Cardiac septum (tissue), 1 donor: Measurements from ENCODE around the gene PALLD. TPM values are rescaled to one million over a fixed set of nuclear protein-coding genes. Genes with fewer than 3 reads are reported as not detected.
"Not testable (repeated sequence)": the region's sequence is repeated elsewhere in the genome, so short reads cannot be mapped to it uniquely, and the experiment has no call there.

Source experiments
- DNase-seq: peaks from one replicate; pipeline ENCODE4 v3.0.0-alpha.2; 2020; ENCODE audit warnings: low spot score
- intact Hi-C: fragments of 100-400 bp; cut with DNase I; formaldehyde crosslinking; loops from one replicate; pipeline ENCODE4 v1.14.0; 2022
- total RNA-seq: library from RNA; stranded (reverse); fragmentation: NEBNext Ultra II Directional; extraction: Animal tissue kit (Norgen Biotek cat#: 25700); gene quantifications from one replicate; pipeline ENCODE4 v1.2.1, GENCODE V29; 2021
- donor health status: DM: no; HTN: no; CAD: no.

PALLD gene
- total RNA-seq, 1 donor from 2014 or later = 705 TPM

DNA sequence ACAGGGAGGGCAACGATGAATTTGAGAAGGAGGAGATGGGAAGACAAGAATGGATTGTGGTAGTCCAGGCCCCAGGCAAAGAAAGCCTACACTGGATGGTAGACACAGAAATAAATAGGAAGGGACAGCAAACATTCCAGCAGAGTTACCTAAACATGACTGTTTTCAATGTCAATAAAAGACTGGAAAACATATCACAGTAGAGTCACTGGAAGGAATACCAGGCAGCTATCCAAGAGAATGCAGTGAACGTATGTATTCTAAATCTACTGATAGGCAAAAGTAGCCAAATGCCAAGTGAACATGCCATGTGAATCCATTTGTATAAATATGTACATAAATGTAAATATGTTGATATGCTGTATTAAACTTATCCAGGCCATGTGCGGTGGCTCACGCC is 183.0 kb downstream of the PALLD start:
- intact Hi-C loops = no loop called here
- DNase-seq = no peak

DNA sequence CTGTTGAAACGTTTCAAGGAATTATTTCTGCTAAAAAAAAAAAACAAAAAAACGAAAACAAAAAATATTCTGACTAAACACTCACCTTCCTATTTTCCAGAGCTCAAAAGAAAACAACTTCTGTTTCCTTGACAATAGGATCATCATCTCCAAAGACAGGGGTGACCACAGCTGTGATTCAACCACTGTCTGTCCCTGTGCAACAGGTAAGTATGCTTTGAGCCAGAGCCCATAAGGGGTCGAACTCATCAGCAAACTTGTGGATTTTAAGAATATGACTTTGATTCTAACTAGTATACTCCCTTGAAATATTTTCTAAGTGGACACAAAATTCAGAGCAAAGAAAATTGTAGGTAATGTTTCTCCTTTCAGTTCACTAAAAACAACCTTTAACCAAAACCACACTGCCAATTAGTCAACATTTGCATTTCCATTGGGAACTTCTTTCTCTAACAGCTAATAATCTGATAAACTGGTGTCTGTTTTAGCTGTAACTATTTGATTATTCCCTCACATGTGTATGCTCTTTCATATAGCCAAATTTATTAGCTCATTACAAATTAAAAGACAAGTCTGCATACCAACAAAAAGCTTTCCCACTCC is 186.1 kb downstream of the PALLD start:
- DNase-seq = no peak
- intact Hi-C loops = no loop called here

DNA sequence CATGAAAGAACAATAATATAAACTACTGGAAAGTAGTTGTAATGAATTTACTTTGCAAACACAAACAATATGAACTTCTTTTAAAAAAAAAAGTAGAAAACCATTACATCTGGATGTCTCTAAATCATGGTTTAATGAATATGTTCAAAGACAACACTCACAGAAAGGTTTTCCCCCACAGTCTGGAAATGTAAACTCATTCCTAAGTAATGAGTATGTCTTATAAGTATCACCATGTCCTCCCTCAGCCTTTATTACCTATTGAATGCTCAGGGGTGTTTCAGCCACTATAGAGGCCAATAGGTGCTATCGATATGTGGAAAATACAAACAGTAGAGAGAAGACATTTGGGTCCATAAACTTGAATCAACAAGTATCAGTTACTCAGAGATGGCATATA is 186.7 kb downstream of the PALLD start:
- intact Hi-C loops = no loop called here
- no peak for DNase-seq

DNA sequence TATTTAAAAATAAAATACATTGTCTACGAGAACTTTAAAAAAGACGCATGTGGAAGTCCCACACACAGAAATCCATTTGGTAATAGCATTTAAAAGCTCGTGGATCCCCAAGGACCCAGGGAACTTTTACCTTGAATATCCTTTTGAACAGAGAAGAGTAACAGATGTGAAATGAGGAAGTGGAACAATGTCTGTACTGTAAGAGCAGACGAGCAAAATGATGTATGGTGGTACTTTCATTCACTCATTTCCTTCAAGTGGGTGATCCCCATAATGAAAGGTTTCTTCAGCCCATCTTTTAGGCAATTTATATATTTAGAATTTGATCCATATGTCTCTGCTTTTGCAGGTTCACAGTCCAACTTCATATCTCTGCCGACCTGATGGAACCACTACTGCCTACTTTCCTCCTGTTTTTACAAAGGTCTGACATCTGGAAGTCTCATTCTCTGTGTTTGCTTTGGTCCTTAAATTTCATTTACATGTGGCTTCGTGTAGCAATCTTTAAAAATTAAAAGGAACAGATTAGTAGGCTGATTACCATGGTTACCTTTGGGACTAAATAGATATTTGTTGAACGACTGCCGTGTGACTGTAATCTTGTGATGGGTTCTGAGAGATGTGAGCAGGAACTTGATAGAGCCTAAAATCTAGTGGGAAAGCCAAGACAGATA is 188.4 kb downstream of the PALLD start:
- intact Hi-C loops = no loop called here
- no peak for DNase-seq

DNA sequence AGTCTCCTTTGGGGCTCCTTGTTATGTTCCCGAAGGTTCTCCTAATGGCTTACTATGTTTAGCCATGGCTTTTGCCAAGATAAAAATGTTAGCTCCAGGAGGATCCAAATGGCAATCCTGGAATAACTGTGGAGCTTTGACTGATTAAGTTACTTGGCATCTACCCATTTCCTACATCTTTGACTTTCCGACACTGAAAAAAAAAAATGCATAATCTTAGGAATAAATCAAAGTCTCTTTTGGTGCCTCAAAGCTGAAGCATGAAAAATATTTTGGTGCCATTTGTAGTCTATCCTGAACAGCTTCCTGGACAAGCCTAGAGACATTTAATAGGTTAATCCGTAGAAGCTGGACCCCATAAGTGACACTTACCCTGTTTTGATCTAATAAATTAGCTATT is 191.7 kb downstream of the PALLD start:
- DNase-seq = no peak
- intact Hi-C loops = no loop called here

DNA sequence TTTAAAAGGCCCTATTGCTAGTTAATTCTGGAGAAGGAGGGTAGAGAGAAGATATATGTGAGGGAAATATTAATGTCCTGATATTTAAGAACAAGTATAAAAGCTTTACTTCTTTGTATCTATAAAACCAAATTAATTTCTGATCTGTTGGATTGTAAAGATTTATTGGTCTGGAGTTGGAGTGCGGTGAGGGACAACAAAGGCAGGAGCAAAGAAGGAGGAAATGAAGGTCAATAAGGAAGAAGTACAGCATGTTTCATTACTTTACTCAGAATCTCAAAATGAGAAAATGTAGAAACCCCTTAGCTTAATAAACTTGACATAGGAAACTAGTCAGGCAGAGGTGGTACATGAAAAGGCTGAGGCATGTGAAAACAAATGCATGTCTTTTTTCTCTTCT is 192.9 kb downstream of the PALLD start:
- no peak for DNase-seq
- intact Hi-C loops = loop anchor here (10.0 kb wide), 1 partner anchor 505 kb away; no protein-coding TSS in a partner anchor

DNA sequence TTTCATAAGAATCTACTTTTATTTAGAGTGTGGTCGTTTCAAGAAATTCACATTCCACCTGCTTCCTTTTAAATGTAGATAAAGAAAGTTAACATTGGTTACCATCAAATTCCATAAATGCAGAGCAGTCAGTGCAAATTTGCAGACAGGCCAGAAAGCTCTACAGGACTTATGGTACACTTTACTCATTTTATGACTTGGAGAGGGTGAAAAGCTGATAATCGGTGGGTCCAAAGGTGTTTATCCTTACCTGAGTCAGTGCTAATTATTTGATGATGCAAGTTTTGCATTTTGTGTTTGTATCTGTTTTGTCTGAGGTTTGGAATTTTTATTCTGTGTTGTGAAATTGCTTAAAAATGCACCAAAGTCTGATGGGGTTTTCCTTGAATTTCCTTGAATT is 193.3 kb downstream of the PALLD start:
- no peak for DNase-seq
- intact Hi-C loops = loop anchor here (10.0 kb wide), 1 partner anchor 505 kb away; no protein-coding TSS in a partner anchor

DNA sequence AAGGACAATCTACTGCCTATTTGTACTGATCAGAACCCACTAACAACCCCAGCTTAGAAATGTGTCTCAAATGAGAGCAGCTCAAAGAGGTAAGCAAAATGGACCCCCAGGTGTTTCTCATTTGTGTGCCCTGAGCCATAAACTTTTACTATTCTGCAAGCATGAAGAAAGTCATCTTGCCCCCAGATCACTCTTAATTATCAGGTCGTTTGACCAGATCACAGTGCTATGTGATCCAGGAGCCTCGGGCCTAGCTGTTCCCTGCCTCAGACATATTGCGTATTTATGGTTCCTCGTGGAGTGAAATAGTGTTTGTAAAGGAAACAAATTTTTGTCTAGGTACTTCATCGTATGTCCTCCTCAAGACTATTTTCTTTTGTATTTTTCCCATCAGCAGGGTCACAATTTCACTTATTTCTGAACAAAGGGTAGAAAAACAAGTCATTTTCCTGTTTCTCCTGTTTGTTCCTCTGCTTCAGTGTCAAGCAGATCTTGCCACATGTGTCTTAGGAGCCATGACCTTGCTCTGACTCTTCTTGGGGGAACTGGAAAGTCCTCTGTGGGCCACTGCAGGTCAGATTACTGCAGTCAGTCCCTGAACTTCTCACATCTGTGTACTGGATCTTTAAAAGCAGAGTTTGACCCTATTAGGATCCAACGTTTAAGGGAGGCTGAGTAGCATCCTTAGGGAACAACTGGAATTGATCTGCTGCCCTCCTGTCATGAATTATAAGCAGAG is 194.9 kb downstream of the PALLD start:
- intact Hi-C loops = loop anchor here (10.0 kb wide), 1 partner anchor 507 kb away; no protein-coding TSS in a partner anchor
- no peak for DNase-seq

DNA sequence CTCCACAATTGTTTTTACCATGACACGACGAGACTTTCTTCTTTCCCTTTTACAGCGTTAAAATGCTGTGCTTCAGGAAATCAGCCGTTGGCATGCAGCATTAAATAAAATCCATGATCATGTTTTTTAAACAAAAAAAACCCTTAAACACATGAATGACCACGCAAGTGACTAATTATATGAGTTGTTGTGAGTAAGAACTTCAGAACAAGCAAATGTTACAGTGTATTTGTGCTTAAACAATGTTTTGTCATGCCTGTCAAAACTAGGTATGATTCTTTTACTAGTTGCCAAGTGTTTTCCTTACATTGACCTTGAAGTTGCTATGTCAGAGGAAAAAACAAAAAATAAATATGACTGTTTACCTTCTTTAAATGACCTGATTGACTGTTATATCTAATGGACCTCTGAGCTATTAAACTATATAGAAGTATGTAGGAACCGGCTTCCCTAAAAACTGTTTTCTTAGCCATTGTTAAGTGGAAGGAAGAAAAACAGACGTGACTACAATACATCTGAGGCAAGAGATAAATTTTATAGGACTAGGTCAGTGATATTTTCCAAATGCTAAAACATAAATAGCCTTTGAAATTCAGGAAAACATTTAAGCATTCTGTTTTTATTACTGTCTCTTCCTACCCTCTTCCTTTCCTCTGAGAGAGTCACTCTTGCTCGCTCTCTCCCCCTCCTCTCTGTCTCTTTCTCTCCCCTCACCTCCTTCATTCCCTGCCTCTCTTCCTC is 197.1 kb downstream of the PALLD start:
- intact Hi-C loops = loop anchor here (1.0 to 10.0 kb wide), 2 partner anchors 107 to 509 kb away; no protein-coding TSS in a partner anchor
- no peak for DNase-seq

DNA sequence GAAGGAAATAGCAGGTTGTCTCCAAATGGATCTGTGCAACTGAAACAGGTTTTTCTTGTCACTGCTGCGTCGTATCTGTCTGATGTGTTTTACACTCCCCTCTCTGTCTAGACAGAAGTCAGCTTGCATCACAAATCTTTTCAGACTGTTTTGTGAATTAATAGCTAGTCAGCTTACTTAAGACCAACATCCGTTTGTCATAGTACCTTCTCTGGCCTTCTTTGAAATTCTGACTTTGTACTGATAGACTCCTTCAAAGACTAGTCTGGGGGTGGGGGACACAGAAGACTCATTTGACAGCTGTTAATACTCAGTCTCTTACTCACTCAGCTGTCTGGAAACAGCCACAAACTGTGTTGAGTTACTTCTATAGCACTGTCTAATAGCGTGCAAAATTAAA is 197.8 kb downstream of the PALLD start:
- intact Hi-C loops = loop anchor here (1.0 to 10.0 kb wide), 2 partner anchors 107 to 510 kb away; no protein-coding TSS in a partner anchor
- DNase-seq = no peak

DNA sequence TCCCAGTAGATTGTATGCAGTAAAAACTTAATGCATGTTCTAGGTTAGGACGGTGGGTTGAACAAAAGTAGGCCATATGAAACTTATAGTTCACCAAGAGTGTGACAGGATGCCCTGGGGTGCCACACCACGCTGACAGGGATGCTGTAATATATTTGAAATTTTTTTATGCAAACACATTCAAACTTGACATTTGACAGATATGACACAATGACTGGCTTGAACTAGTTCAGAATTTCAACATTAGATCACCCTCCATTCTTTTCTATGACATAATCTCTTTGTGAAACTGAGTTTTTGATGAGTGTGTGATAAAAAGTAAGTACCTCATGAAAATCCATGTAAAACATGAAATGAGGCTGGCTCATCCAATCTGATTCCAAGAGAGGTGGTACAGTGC is 198.4 kb downstream of the PALLD start:
- DNase-seq = no peak
- intact Hi-C loops = loop anchor here (10.0 kb wide), 1 partner anchor 510 kb away; no protein-coding TSS in a partner anchor

DNA sequence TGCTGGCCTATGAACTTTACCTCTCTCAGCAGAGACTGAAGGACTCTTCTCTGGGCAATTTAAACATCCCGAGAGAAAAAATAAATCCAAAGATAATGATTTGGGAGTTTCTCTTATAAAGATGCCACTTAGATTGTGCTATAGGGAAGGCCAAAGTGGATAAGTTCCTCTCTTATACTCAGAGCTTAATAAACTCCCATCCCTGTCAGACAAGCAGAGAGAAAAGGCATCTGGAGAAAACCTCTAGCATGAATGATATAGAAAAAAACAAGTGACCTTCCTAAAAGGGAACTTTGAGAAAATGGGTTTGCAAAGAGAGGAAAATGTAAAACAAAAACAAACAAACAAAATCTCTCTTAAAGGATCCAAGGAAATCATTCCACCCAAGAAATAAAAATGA is 199.4 kb downstream of the PALLD start:
- intact Hi-C loops = loop anchor here (10.0 kb wide), 1 partner anchor 511 kb away; no protein-coding TSS in a partner anchor
- no peak for DNase-seq

DNA sequence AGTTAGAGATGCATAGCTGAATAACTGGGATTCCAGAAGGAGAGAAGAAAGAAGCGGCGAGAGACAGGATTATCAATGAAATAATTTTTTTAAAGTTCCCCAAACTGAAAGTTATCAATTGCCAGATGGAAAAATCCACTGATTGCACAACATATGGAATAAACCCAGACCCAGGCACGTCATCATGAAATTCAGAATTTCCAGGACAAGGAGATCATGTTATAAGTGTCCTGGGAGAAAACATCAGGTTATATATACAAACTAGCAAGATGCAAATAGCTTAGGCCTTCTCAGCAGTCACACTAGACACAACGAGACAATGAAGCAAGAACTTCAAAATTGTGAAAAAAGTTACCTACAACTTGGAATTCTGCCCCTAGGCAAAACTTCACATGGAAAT is 200.0 kb downstream of the PALLD start:
- intact Hi-C loops = loop anchor here (10.0 kb wide), 1 partner anchor 512 kb away; no protein-coding TSS in a partner anchor
- no peak for DNase-seq

DNA sequence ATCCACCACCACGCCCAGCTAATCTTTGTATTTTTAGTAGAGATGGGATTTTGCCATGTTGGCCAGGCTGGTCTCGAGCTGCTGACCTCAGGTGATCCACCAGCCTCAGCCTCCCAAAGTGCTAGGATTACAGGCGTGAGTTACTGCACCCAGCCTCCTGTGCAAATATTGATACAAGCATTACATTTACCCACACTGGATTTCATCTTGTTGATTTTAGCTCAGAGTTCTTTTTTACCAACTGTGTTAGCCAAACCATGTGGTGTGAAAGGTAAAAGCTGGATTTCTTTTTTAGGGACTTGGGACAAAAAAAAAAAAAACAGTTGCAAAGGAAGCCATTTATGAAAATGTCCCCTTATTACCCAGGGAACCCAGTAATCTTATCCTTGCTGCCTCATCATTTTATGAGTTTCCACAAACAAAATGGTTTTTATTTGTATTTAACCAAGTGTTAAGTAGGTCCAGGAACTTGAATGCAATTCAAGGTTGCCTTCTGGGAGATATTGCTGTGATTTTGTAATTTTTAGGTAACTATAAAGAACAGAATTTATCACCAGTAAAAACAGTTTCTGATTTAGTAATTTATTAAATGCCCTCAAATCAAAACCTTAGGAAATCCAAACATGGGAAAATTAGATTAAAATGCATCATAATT is 202.5 kb downstream of the PALLD start:
- no peak for DNase-seq
- intact Hi-C loops = loop anchor here (10.0 kb wide), 1 partner anchor 515 kb away; no protein-coding TSS in a partner anchor

DNA sequence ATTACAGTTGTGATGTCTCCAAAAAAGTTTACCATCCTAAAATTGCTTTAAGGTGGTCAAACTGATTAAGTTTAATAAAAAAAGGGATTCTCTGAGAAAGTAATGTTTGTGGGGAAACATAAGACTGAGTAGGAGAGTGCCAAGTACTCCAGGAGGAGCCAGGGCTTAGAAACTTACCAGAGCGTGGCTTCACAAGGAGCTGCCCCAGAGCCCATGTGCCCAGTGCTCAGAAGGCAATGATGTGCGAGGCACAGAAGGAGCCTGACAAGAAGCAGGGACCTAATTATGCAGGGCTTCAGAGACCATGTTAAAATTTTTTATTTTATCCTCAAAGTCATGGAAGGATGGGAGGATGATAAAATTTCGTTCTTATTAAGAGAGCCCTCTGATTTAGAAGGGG is 204.2 kb downstream of the PALLD start:
- intact Hi-C loops = no loop called here

DNA sequence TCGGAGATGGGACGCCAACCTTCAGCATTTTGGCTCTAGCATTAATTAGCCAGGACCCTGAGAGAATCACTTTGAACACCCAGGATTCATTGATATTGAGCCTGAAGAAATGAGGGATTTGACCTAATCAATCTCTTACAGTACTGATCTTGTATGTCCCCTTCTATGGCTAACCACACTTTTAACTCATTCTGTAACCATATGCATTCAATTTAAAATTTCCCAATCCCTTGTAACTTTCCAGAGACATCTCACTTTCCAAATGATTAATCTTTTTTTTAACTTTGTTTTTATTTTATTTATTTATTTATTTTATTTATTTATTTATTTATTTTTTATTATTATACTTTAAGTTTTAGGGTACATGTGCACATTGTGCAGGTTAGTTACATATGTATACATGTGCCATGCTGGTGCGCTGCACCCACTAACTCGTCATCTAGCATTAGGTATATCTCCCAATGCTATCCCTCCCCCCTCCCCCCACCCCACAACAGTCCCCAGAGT is 205.8 kb downstream of the PALLD start:
- DNase-seq, intact Hi-C loops: not testable (repeated sequence)

More for the DNA sequence above, 204.2 kb downstream of the PALLD start:
- no peak for DNase-seq

DNA sequence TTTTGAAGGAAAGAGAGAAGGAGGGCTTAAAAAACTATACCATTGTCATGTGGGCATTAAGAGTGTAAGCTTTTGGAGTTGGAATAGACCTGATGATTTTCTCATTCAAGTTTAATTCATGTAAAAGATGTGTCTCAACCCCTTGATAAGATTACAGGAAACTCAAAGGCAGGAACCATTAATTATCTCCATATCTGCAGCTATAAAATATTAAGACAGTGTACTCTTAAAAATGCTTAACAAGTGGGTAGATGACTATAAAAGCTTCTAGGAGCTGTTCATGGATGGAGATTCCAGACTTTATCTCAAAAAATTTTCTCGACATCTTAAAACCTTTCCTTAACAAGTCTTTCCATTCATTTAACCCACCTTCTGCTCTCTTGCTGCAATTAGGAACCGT is 208.3 kb downstream of the PALLD start:
- no peak for DNase-seq
- intact Hi-C loops = no loop called here

DNA sequence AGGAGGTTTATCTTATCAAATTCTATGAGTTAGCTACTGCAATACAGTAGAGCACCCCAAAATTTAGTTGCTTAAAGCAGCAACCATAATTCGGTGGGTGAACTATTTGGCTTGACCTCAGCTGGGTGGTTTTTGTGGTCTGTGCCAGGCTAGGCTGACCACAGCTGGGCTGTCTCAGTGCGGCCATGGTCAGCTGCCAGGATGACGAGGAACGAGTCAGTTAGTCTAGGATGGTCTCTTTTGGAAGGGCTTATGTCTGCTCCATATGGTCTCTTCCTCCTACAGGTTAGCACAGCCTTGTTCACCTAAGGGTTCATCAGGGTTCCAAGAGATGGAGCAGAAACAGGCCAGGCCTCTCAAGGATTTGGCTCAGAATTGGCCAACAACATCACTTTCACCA is 210.4 kb downstream of the PALLD start:
- intact Hi-C loops = no loop called here
- DNase-seq = no peak

DNA sequence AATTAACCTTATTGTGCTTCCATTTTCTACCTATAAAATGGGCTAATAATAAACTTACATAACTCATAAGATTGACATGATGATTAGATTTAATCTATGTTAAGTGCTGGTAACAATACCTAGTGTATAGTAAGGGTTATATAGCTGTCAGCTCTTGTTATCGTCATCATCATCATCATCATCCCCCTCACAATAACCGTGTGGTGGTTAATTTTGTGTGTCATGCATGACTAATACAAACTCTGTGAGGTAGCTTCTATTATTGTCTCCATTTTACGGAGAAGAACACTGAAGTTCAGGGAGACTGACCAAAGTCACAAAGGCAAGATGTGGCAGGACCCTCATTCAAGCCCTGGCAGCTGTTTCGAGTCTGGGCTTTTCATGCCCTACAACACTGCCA is 211.3 kb downstream of the PALLD start:
- intact Hi-C loops = no loop called here
- no peak for DNase-seq
